GM12891 (cell line): Measurements from ENCODE around the gene TFRC.

ENCODE experiments used
- PAX5 ChIP-seq: IDR thresholded peaks from 2 replicates; pipeline ENCODE4 v1.6.1; 2011; ENCODE audit warnings: low read length, moderate library complexity, mild to moderate bottlenecking; ENCODE audit not compliant: insufficient read depth, severe bottlenecking
- POLR2A ChIP-seq: IDR thresholded peaks from 2 replicates; pipeline ENCODE4 v1.6.1; 2011; ENCODE audit warnings: low read depth, low read length, control low read depth
- POLR2AphosphoS5 ChIP-seq: IDR thresholded peaks from 2 replicates; pipeline ENCODE4 v1.6.1; 2011; ENCODE audit warnings: low read depth, low read length, control low read depth
- SPI1 ChIP-seq: IDR thresholded peaks from 2 replicates; pipeline ENCODE4 v1.6.1; 2011; ENCODE audit warnings: low read depth, low read length, control low read depth
- TAF1 ChIP-seq: IDR thresholded peaks from 2 replicates; pipeline ENCODE4 v1.6.1; 2011; ENCODE audit warnings: low read depth, low read length, control low read depth

DNA sequence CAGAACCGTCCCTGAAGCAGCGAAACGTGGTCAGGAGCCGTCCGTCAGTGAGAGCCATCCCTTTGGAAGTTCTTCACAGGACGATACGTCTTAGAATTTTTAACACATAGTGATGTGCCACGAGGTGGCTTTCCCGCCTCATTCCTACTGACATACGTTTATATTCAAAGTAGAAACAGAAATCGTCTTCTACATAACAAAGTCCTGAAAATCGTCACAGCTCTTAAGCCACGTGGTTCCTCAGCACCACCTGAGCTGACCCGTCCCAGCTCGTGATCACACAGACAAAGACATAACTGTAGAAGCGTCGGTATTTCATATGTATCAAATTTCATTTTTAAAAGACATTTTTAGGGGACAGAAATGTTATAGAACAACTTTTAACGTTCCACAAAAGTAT, 73.5 kb downstream of the TFRC start:
- TF ChIP-seq POLR2AphosphoS5 (no peak), POLR2A (no peak), TAF1 (no peak), SPI1 (no peak), PAX5 (no peak)
